Measurements from ENCODE around the gene SLC25A22.

The SLC25A22 gene

DNA sequence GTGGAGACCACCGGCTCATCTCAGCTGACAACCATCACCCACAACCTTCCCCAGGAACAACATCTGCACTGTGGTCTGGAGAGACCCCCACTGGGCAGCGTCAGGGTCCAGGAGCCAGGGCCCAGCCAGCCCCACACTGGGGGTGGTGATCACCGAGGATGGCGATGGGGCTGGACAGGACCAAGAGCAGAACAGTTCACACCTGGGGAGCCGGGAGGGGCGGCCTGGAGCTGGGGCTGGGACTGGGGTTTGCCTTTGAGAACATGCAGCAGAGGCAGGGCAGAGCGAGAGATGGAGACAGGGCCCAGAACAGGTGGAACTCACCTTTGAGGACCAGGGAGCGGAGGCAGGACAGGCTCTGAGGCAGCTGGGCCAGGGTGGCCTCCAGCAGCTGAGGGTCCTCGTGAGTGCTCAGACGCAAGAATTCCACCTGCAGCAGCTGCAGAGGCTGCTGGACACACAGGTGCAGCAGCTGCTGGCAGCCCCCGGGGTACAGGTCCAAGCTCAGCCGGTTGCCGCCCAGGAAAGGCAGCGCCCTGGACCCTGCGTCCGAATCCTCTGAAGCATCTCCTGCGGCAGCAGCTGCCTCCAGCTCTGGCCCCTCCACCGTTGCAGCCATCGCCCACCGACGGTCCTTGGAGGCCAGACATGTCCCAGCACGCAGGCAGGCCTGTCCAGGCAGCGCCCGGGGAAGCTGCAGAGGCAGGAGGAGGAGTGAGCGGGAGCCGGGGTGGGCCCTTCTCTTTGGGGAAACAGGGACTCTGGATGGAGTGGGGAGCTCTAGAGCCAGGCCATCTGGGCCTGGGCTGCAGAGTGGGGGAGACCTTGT lies 5.9 kb upstream of the SLC25A22 start:
- peak overlapping the region; percentile 99 for H3K9ac ChIP-seq (ENCODE audit: low read depth, low read length, poor library complexity, severe bottlenecking)
- no peaks in the 10 kb centered on the region for H3K36me3 ChIP-seq (ENCODE audit: insufficient read depth, low read length)
- H2AFZ ChIP-seq (ENCODE audit: low read length) = no peak overlapping the region
- peak overlapping the region; percentile 95 for H3K4me3 ChIP-seq (ENCODE audit: low read length, poor library complexity, severe bottlenecking)
- TF ChIP-seq EZH2phosphoT487 (IDR thresholded peaks at IDR 0.05; ENCODE audit: borderline replicate concordance) = no peak
- H3K4me1 ChIP-seq (ENCODE audit: insufficient read depth, low read length, poor library complexity, severe bottlenecking) = peaks cover 26% of the 10 kb centered on the region
- H4K20me1 ChIP-seq (ENCODE audit: insufficient read depth, low read length, poor library complexity, severe bottlenecking) = peaks cover 7% of the 10 kb centered on the region
- H3F3A ChIP-seq (ENCODE audit: low read depth) = no peaks in the 10 kb centered on the region; the same call in 1 of the 2 replicates
- no peaks in the 10 kb centered on the region for H3K27me3 ChIP-seq (ENCODE audit: insufficient read depth, low read length, poor library complexity, severe bottlenecking)
- H3K79me2 ChIP-seq (ENCODE audit: insufficient read depth, low read length) = peaks cover 38% of the 10 kb centered on the region
- peak overlapping the region; percentile 100 for H3K4me2 ChIP-seq (ENCODE audit: low read depth, low read length, poor library complexity, severe bottlenecking)
- H3K9me2 ChIP-seq (replicated peaks; ENCODE audit: low read depth, low read length) = no peaks in the 10 kb centered on the region
- H3K9me3 ChIP-seq (ENCODE audit: insufficient read depth, low read depth, low read length) = no peaks in the 10 kb centered on the region

- H3K4me3 ChIP-seq (ENCODE audit: low read length, poor library complexity, severe bottlenecking) = peak overlapping the region; percentile 95
- H3K9me3 ChIP-seq (ENCODE audit: insufficient read depth, low read depth, low read length) = no peaks in the 10 kb centered on the region
- H3K9ac ChIP-seq (ENCODE audit: low read depth, low read length, poor library complexity, severe bottlenecking) = peak overlapping the region; percentile 99
- TF ChIP-seq CTCF (conservative IDR thresholded peaks at IDR 0.05; ENCODE audit: low read length) (no peak), EZH2phosphoT487 (IDR thresholded peaks at IDR 0.05; ENCODE audit: borderline replicate concordance) (no peak)
- no peak overlapping the region for H2AFZ ChIP-seq (ENCODE audit: low read length)
- peaks cover 32% of the 10 kb centered on the region for H3K79me2 ChIP-seq (ENCODE audit: insufficient read depth, low read length)
- H3K27me3 ChIP-seq (ENCODE audit: insufficient read depth, low read length, poor library complexity, severe bottlenecking) = no peaks in the 10 kb centered on the region
- no peaks in the 10 kb centered on the region for H3K36me3 ChIP-seq (ENCODE audit: insufficient read depth, low read length)
- peaks cover 20% of the 10 kb centered on the region for H3K4me1 ChIP-seq (ENCODE audit: insufficient read depth, low read length, poor library complexity, severe bottlenecking)
- peaks cover 7% of the 10 kb centered on the region for H4K20me1 ChIP-seq (ENCODE audit: insufficient read depth, low read length, poor library complexity, severe bottlenecking)
- no peaks in the 10 kb centered on the region for H3K9me2 ChIP-seq (replicated peaks; ENCODE audit: low read depth, low read length)
- no peaks in the 10 kb centered on the region; the same call in 1 of the 2 replicates for H3F3A ChIP-seq (ENCODE audit: low read depth)
- peak overlapping the region; percentile 100 for H3K4me2 ChIP-seq (ENCODE audit: low read depth, low read length, poor library complexity, severe bottlenecking)
Measured at GRCh38 chr11:803467-803742, 5.3 kb upstream of the SLC25A22 start.

DNA sequence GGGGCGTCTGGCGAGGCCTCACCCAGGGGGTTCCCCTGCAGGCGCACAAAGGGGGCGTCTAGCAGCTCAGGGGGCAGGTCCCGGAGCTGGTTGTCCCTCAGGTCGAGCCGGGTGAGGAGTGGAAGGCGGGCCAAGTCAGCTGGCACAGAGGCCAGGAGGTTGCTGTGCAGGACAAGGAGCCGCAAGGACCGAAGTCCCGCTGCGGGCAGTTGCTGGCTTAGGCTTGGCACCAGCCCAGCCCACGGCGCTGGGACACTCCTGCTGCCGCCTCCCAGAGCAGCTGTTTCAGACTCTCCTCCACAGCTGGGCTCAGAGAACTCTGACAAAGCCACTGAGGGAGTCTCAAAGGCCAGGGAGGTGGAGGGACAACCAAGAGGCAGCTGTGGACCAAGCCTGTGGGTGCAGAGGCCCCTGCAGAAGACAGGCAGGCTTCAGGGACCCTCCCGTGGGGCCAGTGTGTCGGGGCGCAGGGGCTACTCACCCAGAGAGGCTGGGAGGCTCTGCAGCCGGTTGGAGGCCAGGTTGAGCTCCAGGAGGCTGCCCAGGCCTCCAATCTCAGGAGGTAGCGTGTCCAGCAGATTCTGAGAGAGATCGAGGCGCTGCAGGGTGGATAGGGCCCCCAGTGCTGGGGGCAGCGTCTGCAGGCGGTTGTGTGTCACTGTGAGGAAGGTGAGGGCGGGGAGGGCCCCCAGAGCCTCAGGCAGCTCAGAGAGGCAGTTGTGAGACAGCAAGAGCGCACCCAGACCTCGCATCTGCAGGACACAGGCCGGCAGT lies 4.8 kb upstream of the SLC25A22 start:
- Histone ChIP-seq H3K4me2 (ENCODE audit: low read depth, low read length, poor library complexity, severe bottlenecking) (peak overlapping the region; percentile 100), H3K9me2 (replicated peaks; ENCODE audit: low read depth, low read length) (no peaks in the 10 kb centered on the region), H3K36me3 (ENCODE audit: insufficient read depth, low read length) (no peaks in the 10 kb centered on the region), H3K4me1 (ENCODE audit: insufficient read depth, low read length, poor library complexity, severe bottlenecking) (peaks cover 18% of the 10 kb centered on the region), H3K9me3 (ENCODE audit: insufficient read depth, low read depth, low read length) (no peaks in the 10 kb centered on the region), H3K27me3 (ENCODE audit: insufficient read depth, low read length, poor library complexity, severe bottlenecking) (no peaks in the 10 kb centered on the region), H4K20me1 (ENCODE audit: insufficient read depth, low read length, poor library complexity, severe bottlenecking) (peaks cover 7% of the 10 kb centered on the region), H2AFZ (ENCODE audit: low read length) (no peak overlapping the region), H3F3A (ENCODE audit: low read depth) (no peaks in the 10 kb centered on the region; the same call in 1 of the 2 replicates), H3K79me2 (ENCODE audit: insufficient read depth, low read length) (peaks cover 27% of the 10 kb centered on the region; the same call in 1 of the 2 replicates), H3K4me3 (ENCODE audit: low read length, poor library complexity, severe bottlenecking) (no peak overlapping the region), H3K9ac (ENCODE audit: low read depth, low read length, poor library complexity, severe bottlenecking) (peak overlapping the region; percentile 99)
- TF ChIP-seq EZH2phosphoT487 (IDR thresholded peaks at IDR 0.05; ENCODE audit: borderline replicate concordance) (no peak), CTCF (conservative IDR thresholded peaks at IDR 0.05; ENCODE audit: low read length) (no peak)

Measured in Loucy (cell line).